Skeletal muscle tissue (tissue), 4 donors: Measurements from ENCODE around the gene C14orf132. TPM values are rescaled to one million over a fixed set of nuclear protein-coding genes. Genes with fewer than 3 reads are reported as not detected.

Experiments used
- H3K27ac ChIP-seq: one replicate; pipeline ENCODE4 v1.7.0; 2013; ENCODE audit warnings: mild to moderate bottlenecking, low read depth, low read length, inconsistent platforms
- H3K27me3 ChIP-seq, 3 donors: one replicate each; pipeline ENCODE4 v1.7.0; 2013; ENCODE audit warnings: low read length in 3 of 3; ENCODE audit not compliant: control insufficient read depth in 3 of 3, insufficient read depth in 3 of 3
- H3K36me3 ChIP-seq, 3 donors: one replicate each; pipeline ENCODE4 v1.7.0; 2013; ENCODE audit warnings: low read length in 3 of 3; ENCODE audit not compliant: control insufficient read depth in 3 of 3, insufficient read depth in 3 of 3
- H3K4me1 ChIP-seq, 3 donors: one replicate each; pipeline ENCODE4 v1.7.0; 2013; ENCODE audit warnings: low read length in 3 of 3, mild to moderate bottlenecking in 3 of 3; ENCODE audit not compliant: control insufficient read depth in 3 of 3, insufficient read depth in 3 of 3
- H3K4me3 ChIP-seq, 3 donors: one replicate each; pipeline ENCODE4 v1.7.0; 2013; ENCODE audit warnings: low read length in 3 of 3
- H3K9ac ChIP-seq, 3 donors: one replicate each; pipeline ENCODE4 v1.7.0; 2013; ENCODE audit warnings: low read length in 3 of 3, mild to moderate bottlenecking in 3 of 3, moderate library complexity in 2 of 3, low read depth in 1 of 3
- H3K9me3 ChIP-seq, 3 donors: one replicate each; pipeline ENCODE4 v1.7.0; 2013; ENCODE audit warnings: low read length in 3 of 3; ENCODE audit not compliant: control insufficient read depth in 3 of 3
- total RNA-seq: library from RNA; depleted of rRNA; stranded (reverse); fragments of >200 nt; gene quantifications from one replicate; pipeline ENCODE4 v1.2.3, GENCODE V29; 2014
- donor health status: Osteomylitis.

C14orf132 gene
- total RNA-seq, 1 donor from 2014 or later, result 8.9 TPM

DNA sequence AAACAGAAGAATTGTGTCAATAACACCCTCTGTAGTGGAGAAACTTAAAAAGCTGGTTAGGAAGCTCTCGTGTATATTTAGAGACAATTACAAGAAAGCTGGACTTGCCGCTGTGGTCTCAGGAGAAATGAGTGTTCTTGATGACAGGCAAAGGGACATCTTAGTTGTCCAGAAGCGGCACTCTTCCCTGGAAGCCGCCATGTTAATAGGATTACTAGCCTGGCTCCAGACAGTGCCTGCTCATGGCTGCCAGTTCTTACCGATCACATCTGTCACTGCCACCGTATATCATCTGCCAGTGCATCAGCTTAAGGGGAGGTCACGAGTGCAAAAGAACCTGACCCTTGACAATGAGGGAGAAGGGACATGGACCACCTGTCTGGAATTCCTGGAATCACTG lies 48.9 kb downstream of the C14orf132 start:
- H3K9me3 ChIP-seq, result no peaks in the 10 kb centered on the region
- H3K27me3 ChIP-seq, result peaks cover 0 to 5% (median 3%) of the 10 kb centered on the region in 3 donors
- no peak overlapping the region for H3K4me3 ChIP-seq

GRCh38 chr14:96088481-96088880 lies 49.3 kb downstream of the C14orf132 start:
- Histone ChIP-seq H3K4me1 (peaks cover 3 to 12% (median 6%) of the 10 kb centered on the region in 3 donors), H3K9ac (no peak overlapping the region), H3K9me3 (no peaks in the 10 kb centered on the region), H3K27ac (no peak overlapping the region), H3K36me3 (peaks cover 0 to 12% (median 4%) of the 10 kb centered on the region in 3 donors), H3K4me3 (no peak overlapping the region), H3K27me3 (peaks cover 0 to 5% (median 3%) of the 10 kb centered on the region in 3 donors)

More for the DNA sequence above, 48.9 kb downstream of the C14orf132 start:
- no peak overlapping the region for H3K9ac ChIP-seq
- peaks cover 3 to 12% (median 6%) of the 10 kb centered on the region in 3 donors for H3K4me1 ChIP-seq
- H3K27ac ChIP-seq, result no peak overlapping the region
- H3K36me3 ChIP-seq, result peaks cover 0 to 12% (median 4%) of the 10 kb centered on the region in 3 donors

GRCh38 chr14:96088911-96089310 lies 49.7 kb downstream of the C14orf132 start:
- peaks cover 0 to 5% (median 4%) of the 10 kb centered on the region in 3 donors for H3K27me3 ChIP-seq
- no peak overlapping the region for H3K4me3 ChIP-seq
- peaks cover 0 to 12% (median 4%) of the 10 kb centered on the region in 3 donors for H3K36me3 ChIP-seq
- H3K4me1 ChIP-seq, result peaks cover 3 to 12% (median 6%) of the 10 kb centered on the region in 3 donors
- H3K27ac ChIP-seq, result no peak overlapping the region
- H3K9me3 ChIP-seq, result no peaks in the 10 kb centered on the region
- no peak overlapping the region for H3K9ac ChIP-seq

GRCh38 chr14:96089401-96089800 lies 50.2 kb downstream of the C14orf132 start:
- peaks cover 0 to 6% (median 5%) of the 10 kb centered on the region in 3 donors for H3K27me3 ChIP-seq
- H3K9me3 ChIP-seq, result no peaks in the 10 kb centered on the region
- peaks cover 0 to 12% (median 4%) of the 10 kb centered on the region in 3 donors for H3K36me3 ChIP-seq
- no peak overlapping the region for H3K9ac ChIP-seq
- H3K4me3 ChIP-seq, result no peak overlapping the region
- H3K4me1 ChIP-seq, result peaks cover 3 to 12% (median 6%) of the 10 kb centered on the region in 3 donors
- no peak overlapping the region for H3K27ac ChIP-seq

DNA sequence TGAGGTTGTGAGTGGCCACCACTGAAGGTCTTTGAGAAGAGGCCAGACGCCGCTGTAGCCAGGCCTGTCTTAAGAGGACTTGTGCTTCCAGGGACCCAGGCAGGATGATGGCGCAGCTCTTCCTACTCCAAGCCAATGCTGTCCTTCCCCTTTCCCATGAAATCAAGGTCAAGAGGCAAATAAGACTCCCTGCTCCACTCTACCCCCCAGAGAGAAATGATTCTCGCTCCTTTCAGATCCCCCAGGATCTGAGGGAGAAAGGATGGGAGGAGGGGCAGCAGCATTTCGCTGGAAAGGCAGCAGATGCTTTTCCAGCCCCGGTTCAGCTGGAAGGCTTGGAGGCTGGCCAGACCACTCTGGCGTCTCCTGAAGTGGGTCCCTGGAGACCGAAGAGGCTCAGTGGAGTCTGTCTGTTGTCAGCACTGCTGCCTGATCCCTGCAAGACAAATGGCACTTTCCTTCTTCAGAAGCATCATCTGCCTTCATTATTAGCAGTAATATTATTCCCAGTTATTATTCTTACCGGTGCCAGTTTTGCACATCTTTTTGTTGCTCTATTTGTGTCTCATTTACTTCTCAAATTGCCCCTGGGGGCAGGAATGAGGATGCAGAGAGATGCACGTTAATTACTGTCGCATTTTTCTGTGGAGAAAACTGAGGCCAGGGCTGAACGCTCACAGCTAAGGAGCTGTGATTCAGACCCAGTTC lies 51.4 kb downstream of the C14orf132 start:
- H3K27ac ChIP-seq, result no peak overlapping the region
- no peak overlapping the region for H3K4me3 ChIP-seq
- peaks cover 3 to 7% (median 3%) of the 10 kb centered on the region in 3 donors for H3K27me3 ChIP-seq
- H3K4me1 ChIP-seq, result peaks cover 3 to 12% (median 6%) of the 10 kb centered on the region in 3 donors
- peaks cover 0 to 12% (median 4%) of the 10 kb centered on the region in 3 donors for H3K36me3 ChIP-seq
- no peaks in the 10 kb centered on the region for H3K9me3 ChIP-seq
- H3K9ac ChIP-seq, result no peak overlapping the region

DNA sequence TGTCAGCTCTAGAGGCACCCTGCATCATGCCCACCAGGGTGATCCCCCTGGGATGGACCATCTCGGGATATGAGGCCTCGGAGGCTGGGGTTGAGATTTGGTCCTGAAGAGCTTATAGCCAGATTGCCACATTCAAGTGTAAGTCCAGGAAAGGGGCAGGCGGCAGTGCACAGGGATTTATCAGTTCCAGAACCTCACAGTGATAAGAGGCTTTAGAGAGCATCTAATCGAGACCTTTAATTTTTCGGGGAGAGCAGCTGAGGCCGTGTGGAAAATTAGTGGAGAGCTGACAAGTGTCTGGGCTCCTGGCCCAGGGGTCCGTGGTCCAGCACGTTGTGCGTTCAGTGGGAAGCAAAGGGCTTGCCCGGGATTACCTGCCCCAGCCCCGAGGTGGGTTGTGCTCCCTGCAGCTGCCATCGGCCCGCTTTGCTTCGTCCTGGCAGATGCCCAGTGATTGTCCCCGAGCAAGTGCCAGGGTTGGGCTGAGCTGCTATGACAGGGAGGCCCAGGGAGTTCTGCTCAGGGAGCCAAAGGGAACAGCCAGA lies 52.1 kb downstream of the C14orf132 start:
- H3K27me3 ChIP-seq, result peaks cover 3 to 13% (median 3%) of the 10 kb centered on the region in 3 donors
- no peak overlapping the region for H3K9ac ChIP-seq
- H3K4me1 ChIP-seq, result peaks cover 3 to 15% (median 6%) of the 10 kb centered on the region in 3 donors
- peaks cover 0 to 12% (median 4%) of the 10 kb centered on the region in 3 donors for H3K36me3 ChIP-seq
- no peak overlapping the region for H3K27ac ChIP-seq
- H3K9me3 ChIP-seq, result no peaks in the 10 kb centered on the region
- no peak overlapping the region for H3K4me3 ChIP-seq

DNA sequence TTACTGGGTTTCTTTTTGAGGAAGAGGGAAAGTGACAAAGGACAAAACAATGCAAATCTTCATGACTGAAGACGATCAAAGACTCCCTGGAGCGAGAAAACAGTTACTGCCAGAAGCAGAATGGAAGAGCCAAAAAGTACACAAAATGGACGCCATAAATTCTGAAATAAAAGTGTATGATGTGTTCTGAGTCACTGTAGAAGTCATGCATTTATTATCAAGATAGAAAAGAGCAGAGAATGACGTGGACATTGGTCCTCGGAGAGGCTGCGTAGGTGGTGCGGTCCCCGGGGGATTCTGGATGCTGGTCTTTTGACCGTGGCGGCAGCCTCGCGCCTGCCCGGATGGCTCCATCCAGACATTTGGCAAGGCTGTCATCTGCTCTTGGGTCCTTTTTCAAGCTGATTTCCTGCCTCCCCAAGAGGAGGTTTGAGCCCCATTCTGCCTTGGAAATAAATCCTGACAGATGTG lies 52.8 kb downstream of the C14orf132 start:
- H3K27me3 ChIP-seq, result peaks cover 4 to 20% (median 5%) of the 10 kb centered on the region in 3 donors
- no peak overlapping the region for H3K9ac ChIP-seq
- H3K9me3 ChIP-seq, result no peaks in the 10 kb centered on the region
- H3K27ac ChIP-seq, result no peak overlapping the region
- peaks cover 3 to 16% (median 7%) of the 10 kb centered on the region in 3 donors for H3K4me1 ChIP-seq
- no peak overlapping the region for H3K4me3 ChIP-seq
- peaks cover 0 to 6% (median 2%) of the 10 kb centered on the region in 3 donors for H3K36me3 ChIP-seq

GRCh38 chr14:96092936-96093335 lies 53.8 kb downstream of the C14orf132 start:
- H3K9ac ChIP-seq, result no peak overlapping the region
- H3K4me3 ChIP-seq, result no peak overlapping the region
- peaks cover 3 to 17% (median 10%) of the 10 kb centered on the region in 3 donors for H3K4me1 ChIP-seq
- H3K9me3 ChIP-seq, result no peaks in the 10 kb centered on the region
- H3K27ac ChIP-seq, result no peak overlapping the region
- H3K36me3 ChIP-seq, result peaks cover 0 to 2% (median 0%) of the 10 kb centered on the region in 3 donors
- peaks cover 8 to 28% (median 12%) of the 10 kb centered on the region in 3 donors for H3K27me3 ChIP-seq

- H3K9me3 ChIP-seq, result no peaks in the 10 kb centered on the region
- no peak overlapping the region for H3K27ac ChIP-seq
- H3K9ac ChIP-seq, result no peak overlapping the region
- no peak overlapping the region for H3K4me3 ChIP-seq
- H3K36me3 ChIP-seq, result no peaks in the 10 kb centered on the region
- peaks cover 3 to 17% (median 10%) of the 10 kb centered on the region in 3 donors for H3K4me1 ChIP-seq
- H3K27me3 ChIP-seq, result peaks cover 8 to 38% (median 18%) of the 10 kb centered on the region in 3 donors
Measured at GRCh38 chr14:96094211-96094610, 55.0 kb downstream of the C14orf132 start.

GRCh38 chr14:96094656-96095055 lies 55.5 kb downstream of the C14orf132 start:
- peaks cover 8 to 39% (median 19%) of the 10 kb centered on the region in 3 donors for H3K27me3 ChIP-seq

More at GRCh38 chr14:96094656-96095055, 55.5 kb downstream of the C14orf132 start:
- Histone ChIP-seq H3K27ac (no peak overlapping the region), H3K9me3 (no peaks in the 10 kb centered on the region), H3K4me1 (peaks cover 3 to 17% (median 10%) of the 10 kb centered on the region in 3 donors), H3K36me3 (no peaks in the 10 kb centered on the region), H3K4me3 (no peak overlapping the region), H3K9ac (no peak overlapping the region)
